ENCODE measurements around the gene AP1M1. TPM values are rescaled to one million over a fixed set of nuclear protein-coding genes. Genes with fewer than 3 reads are reported as not detected.

The AP1M1 gene
- total RNA-seq, 1 donor from 2014 or later, result 105 TPM

DNA sequence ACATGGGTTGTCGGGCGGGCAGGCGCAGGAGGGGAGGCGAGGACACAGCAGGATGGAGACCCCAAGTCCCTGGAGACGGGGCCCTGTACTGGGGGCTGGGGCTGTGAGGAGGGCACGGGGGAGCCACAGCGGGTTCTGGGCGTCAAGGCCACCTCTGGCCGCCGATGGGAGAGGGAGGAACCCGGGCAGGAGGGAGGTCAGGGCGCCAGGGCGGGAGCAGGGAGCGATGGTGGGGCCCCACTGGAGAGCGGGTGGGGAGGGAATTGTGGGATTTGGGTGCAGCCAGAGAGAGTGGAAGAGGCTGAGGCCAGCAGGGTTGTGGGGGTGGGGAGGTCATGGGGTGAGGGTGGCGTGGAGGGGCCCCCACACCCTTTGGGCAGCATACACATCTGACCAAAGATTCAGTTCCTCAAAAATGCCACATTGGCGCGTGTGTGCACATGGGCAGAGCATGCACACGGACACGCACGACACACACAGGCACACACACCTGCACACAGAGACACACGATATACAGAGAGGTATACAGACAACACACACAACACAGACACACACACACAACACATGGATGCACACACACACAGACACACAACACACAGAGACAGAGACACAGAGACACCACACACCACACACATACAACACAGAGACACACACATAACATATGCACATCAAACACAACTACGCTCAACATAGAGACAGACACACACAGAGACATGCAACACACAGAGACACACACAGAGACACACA, 54.9 kb downstream of the AP1M1 start:
- TF ChIP-seq CTCF (conservative IDR thresholded peaks at IDR 0.05; ENCODE audit: low read depth, low read length), result no peak
- no peak overlapping the region for H3K4me3 ChIP-seq (ENCODE audit: low read depth, low read length)
- no peak for DNase-seq (ENCODE audit: low read depth)

GRCh38 chr19:16254851-16255408, 57.2 kb downstream of the AP1M1 start:
- DNase-seq (ENCODE audit: low read depth), result no peak
- no peak for TF ChIP-seq CTCF (conservative IDR thresholded peaks at IDR 0.05; ENCODE audit: low read depth, low read length)
- no peak overlapping the region for H3K4me3 ChIP-seq (ENCODE audit: low read depth, low read length)

- DNase-seq (ENCODE audit: low read depth), result no peak
- TF ChIP-seq CTCF (conservative IDR thresholded peaks at IDR 0.05; ENCODE audit: low read depth, low read length), result no peak
- H3K4me3 ChIP-seq (ENCODE audit: low read depth, low read length), result no peak overlapping the region
Measured at GRCh38 chr19:16257509-16258002, 59.8 kb downstream of the AP1M1 start.

- no peak for DNase-seq (ENCODE audit: low read depth)
- no peak overlapping the region for H3K4me3 ChIP-seq (ENCODE audit: low read depth, low read length)
- no peak for TF ChIP-seq CTCF (conservative IDR thresholded peaks at IDR 0.05; ENCODE audit: low read depth, low read length)
Measured at GRCh38 chr19:16258440-16258903, 60.8 kb downstream of the AP1M1 start.

- DNase-seq (ENCODE audit: low read depth), result no peak
- TF ChIP-seq CTCF (conservative IDR thresholded peaks at IDR 0.05; ENCODE audit: low read depth, low read length), result no peak
- H3K4me3 ChIP-seq (ENCODE audit: low read depth, low read length), result no peak overlapping the region
Measured at GRCh38 chr19:16259385-16260159, 61.9 kb downstream of the AP1M1 start.

DNA sequence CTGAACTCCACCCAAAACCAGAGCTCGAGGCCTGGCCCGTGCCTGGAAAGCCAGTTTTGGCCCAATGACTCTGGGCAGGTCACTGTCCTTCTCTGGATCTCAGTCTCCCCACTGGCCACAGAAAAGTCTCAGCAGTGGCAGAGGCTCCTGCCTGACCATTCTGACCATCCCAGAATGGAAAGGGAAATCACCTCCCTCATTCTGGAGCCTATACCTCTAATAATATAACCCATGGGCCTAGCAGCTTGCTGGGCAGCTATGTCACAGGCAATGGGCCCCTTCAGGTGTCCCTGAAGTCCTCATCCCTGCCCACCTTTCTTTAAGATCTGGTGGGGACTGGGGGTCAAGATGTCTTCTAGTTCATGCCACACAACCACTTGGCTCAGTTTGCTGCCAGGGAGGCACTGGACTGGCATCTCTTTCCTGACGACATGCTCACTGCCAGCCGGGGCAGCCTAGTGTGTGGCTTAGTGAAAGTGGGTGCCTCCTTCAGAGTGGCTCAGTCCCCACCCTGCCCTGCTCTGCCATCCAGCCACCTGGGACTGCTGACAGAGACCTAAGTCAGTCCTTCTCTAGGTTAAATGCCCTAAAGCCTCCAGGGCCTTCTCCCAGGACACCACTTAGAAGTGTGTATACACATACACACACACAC, 62.6 kb downstream of the AP1M1 start:
- DNase-seq (ENCODE audit: low read depth), result no peak
- no peak overlapping the region for H3K4me3 ChIP-seq (ENCODE audit: low read depth, low read length)
- TF ChIP-seq CTCF (conservative IDR thresholded peaks at IDR 0.05; ENCODE audit: low read depth, low read length), result no peak

Measured in epithelial cell of proximal tubule (primary cell).